ENCODE data around the gene H6PD. TPM values are rescaled to one million over a fixed set of nuclear protein-coding genes. Genes with fewer than 3 reads are reported as not detected.

Gene H6PD
- total and polyA plus RNA-seq, 2 experiments from 2014 or later = 1.2 to 4.7 TPM

DNA sequence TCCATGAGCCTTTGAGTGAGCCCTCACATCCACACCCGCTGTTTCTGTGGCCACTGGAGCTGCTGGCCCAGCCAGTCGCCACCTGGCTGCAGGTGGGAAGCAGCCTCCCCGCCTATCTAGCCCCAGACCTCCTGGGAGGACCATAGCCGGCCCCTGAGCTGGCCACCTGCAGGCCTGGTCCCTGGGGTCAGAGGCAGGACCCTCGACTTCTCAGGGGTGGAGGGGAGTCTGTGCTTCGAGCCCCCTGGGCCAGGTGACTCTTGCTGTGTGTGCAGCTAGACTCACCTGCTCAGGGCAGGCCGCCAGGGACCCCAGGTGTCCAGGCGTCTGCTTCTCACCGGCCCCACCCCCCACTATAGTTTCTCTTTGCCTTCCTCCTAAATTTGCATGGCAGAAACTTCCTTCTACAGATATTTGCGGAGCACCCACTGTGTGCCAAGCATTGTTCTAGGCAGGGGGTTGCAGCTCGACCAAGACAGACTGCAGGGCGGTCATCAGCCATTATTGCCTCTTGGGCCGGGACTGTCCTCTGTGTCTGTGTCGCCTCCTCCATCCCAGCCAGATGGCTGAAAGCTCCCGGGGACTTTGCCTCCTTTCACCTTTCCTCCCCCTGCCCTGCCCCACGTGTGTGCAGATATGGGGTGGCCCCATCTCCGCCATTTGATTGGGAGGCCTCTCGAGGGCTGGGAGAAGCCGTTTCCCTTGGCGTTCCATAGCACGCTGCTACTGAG lies 85.4 kb downstream of the H6PD start:
- Histone ChIP-seq H2AFZ (no peak overlapping the region), H3F3A (replicated peaks; ENCODE audit: low read depth) (0 out of 2 replicates have a peak, but pooled peaks cover 2% of the 10 kb centered on the region), H3K9me2 (ENCODE audit: insufficient read depth) (no peaks in the 10 kb centered on the region), H3K4me1 (ENCODE audit: insufficient read depth) (peaks cover 26% of the 10 kb centered on the region), H3K27ac (ENCODE audit: low read depth) (0 out of 2 replicates have a peak overlapping the region, but pooled peaks have one; percentile 32), H3K4me2 (peak overlapping the region; percentile 69), H4K20me1 (replicated peaks; ENCODE audit: insufficient read depth) (no peaks in the 10 kb centered on the region), H3K36me3 (ENCODE audit: insufficient read depth) (no peaks in the 10 kb centered on the region), H3K4me3 (0 out of 2 replicates have a peak overlapping the region, but pooled peaks have one; percentile 32), H3K27me3 (ENCODE audit: insufficient read depth) (no peaks in the 10 kb centered on the region), H3K79me2 (replicated peaks; ENCODE audit: insufficient read depth) (no peaks in the 10 kb centered on the region)
- H3K9me3 Mint-ChIP-seq = no peaks in the 10 kb centered on the region; the same call in 2 of the 3 replicates
- H3K27me3 Mint-ChIP-seq (ENCODE audit: insufficient read depth, low read depth, poor library complexity) = peaks cover 17% of the 10 kb centered on the region
- peak overlapping the region; percentile 65 for H3K27ac Mint-ChIP-seq
- TF ChIP-seq NANOG (IDR thresholded peaks at IDR 0.05; ENCODE audit: borderline replicate concordance) (no peak), CTCF (conservative IDR thresholded peaks at IDR 0.05; ENCODE audit: low read depth in 2 of 2) (peak in 1 of 2 experiments; percentile 18; a peak in 1 of 4 replicates)
- peak; percentile 64 for ATAC-seq
- DNase-seq (ENCODE audit: low spot score) = peak; percentile 41
- peak overlapping the region; percentile 35; the same call in 2 of the 3 replicates for H3K4me3 Mint-ChIP-seq
- H3K4me1 Mint-ChIP-seq = peaks cover 43% of the 10 kb centered on the region
- no peaks in the 10 kb centered on the region for H3K36me3 Mint-ChIP-seq (ENCODE audit: low read depth)

Other genes starting within 250 kb of the H6PD start
- not detected in 2 replicates for gene SLC2A7, start 208.4 kb upstream of the H6PD start, total RNA-seq (2014; rRNA removed; shearing (Covaris generic))
- not detected in 2 replicates for gene SLC2A7, start 208.4 kb upstream of the H6PD start, polyA plus RNA-seq (2016; fragmentation: Nextera tagmentation; extraction: Ambion mirVana)
- gene SLC2A5, start 165.1 kb upstream of the H6PD start, total RNA-seq (2014; rRNA removed; shearing (Covaris generic)) = 0.03 TPM in 1 of 2 replicates, not detected in the other
- gene SLC2A5, start 165.1 kb upstream of the H6PD start, polyA plus RNA-seq (2016; fragmentation: Nextera tagmentation; extraction: Ambion mirVana) = not detected in 2 replicates
- gene GPR157, start 105.7 kb upstream of the H6PD start, total RNA-seq (2014; rRNA removed; shearing (Covaris generic)) = 3.9 and 4.2 TPM in 2 replicates
- 0.81 and 0.85 TPM in 2 replicates for gene GPR157, start 105.7 kb upstream of the H6PD start, polyA plus RNA-seq (2016; fragmentation: Nextera tagmentation; extraction: Ambion mirVana)
- 6.8 and 7.6 TPM in 2 replicates for gene SPSB1, start 58.1 kb downstream of the H6PD start, total RNA-seq (2014; rRNA removed; shearing (Covaris generic))
- gene SPSB1, start 58.1 kb downstream of the H6PD start, polyA plus RNA-seq (2016; fragmentation: Nextera tagmentation; extraction: Ambion mirVana) = 2.1 and 2.4 TPM in 2 replicates